GM19468 (cell line): ENCODE measurements around the gene TMEM81.

ENCODE experiments used
- ATAC-seq: cut with Tn5 transposase; IDR thresholded peaks from one replicate; pipeline ENCODE4 v1.9.1; 2021; ENCODE audit warnings: mild to moderate bottlenecking, moderate library complexity, moderate number of reproducible peaks; ENCODE audit not compliant: unreplicated experiment; ENCODE audit errors: extremely low read depth

The TMEM81 gene, protein sequence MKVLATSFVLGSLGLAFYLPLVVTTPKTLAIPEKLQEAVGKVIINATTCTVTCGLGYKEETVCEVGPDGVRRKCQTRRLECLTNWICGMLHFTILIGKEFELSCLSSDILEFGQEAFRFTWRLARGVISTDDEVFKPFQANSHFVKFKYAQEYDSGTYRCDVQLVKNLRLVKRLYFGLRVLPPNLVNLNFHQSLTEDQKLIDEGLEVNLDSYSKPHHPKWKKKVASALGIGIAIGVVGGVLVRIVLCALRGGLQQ

DNA sequence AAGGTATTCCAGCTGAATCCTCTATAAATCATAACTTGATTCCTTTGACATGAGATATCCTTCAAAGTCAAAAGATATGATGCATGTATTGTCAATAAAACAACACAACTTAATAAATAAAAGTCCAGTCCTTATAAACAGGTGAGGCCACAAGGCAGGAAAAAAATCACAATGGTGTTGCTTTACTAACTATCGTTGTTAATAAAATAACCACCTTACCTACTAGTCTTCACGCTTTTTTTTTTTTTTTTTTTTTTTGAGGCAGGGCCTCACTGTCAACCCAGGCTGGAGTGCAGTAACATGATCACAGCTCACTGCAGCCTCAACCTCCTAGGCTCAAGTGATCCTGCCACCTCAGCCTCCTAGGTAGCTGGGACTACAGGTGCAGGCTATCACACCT, at the start of gene TMEM81:
Gene TMEM81 (minus strand): TSS at position 101 of the 400 bp plus-strand sequence. CDS start 140 bp downstream, outside the sequence.
- no peak for ATAC-seq

DNA sequence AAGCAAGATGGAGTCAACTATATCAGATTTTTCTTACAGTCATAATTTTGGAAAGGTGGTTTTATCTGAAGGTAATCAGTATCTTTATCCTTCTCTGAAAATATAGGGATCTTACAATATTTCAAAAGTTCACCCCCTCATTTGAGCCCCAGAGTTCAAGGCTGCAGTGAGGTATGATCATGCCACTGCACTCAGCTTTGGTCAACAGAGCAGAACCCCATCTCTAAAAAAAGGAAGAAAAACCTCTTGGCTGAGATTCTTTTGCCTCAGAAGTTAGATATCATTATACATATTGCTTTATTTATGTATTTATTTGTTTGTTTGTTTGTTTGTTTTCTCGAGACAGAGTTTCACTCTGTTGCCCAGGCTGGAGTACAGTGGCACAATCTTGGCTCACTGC, 49.0 kb upstream of the TMEM81 start:
- no peak for ATAC-seq

DNA sequence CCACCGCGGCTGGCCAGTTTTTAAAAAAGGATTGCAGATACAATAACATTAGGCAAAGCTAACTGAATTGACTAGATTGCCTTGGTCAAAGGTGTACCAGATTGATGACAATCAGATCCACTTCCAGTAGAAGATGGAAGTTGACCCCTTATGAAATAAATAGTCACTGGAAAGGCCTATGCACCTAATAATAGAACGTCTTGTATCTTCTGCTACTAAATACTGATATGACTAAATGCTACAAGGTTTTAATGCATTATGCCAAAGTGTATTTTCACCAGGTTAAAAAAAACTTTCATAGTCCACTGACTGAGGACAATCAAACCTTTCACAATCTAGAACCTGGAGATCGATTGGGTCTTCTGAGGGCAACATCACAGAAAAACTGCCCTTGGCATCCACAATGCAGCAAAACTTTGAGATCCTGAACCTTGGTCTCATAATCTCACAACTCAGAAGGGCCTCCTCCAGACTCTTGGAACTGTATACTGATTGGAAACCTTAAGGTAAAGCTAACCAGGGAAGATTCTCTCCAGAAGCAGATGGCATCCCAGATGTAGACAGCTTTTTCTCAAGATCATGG, 45.3 kb upstream of the TMEM81 start:
- no peak for ATAC-seq

DNA sequence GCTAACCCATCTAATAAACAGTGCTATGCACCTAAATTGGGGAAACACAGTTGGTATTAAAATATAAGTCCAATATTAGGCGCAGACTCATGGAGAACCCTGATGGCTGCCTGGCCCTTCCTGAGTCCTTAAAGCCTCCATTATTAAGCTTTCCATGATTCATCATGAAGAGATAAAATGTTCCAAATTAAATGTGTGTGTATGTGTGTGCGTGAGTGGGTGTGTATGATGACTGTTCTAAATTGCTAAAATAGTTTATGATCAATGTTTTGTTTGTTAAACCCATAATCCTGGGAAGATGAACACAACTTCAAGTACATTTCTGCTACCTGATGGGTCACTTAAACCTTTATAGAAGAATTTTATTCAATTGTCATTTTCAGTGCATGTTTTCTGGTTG, 43.8 kb upstream of the TMEM81 start:
- no peak for ATAC-seq

DNA sequence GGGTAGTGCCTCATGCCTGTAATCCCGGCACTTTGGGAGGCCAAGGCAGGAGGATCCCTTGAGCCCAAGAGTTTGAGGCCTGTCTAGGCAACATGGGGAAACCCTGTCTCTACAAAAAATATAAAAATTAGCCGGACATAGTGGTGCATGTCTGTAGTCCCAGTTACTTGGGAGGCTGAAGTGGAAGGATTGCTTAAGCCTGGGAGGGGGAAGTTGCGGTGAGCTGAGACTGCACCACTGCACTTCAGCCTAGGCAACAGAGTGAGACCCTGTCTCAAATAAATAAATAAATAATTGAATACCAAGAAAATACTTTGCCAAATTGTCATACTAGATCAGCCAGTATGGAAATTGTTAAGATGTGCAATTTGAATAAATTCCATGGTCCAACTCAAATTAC, 43.4 kb upstream of the TMEM81 start:
- ATAC-seq, result no peak

DNA sequence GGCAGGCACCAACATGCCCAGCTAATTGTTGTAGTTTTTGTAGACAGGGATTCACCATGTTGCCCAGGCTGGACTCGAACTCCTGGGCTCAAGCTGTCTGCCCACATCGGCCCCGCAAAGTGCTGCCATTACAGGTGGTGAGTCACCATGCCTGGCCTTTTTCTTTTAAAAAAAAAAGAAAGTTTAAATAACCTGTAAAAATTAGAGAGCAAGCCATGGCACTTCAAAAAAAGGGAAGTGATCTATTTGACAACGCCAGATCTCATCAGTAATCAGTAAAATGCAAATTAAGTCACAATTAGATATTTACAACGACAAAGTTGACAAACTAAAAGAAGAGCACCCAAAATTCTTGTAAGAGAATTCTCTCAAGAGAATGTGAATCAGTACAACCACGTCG, 40.5 kb upstream of the TMEM81 start:
- ATAC-seq, result no peak

DNA sequence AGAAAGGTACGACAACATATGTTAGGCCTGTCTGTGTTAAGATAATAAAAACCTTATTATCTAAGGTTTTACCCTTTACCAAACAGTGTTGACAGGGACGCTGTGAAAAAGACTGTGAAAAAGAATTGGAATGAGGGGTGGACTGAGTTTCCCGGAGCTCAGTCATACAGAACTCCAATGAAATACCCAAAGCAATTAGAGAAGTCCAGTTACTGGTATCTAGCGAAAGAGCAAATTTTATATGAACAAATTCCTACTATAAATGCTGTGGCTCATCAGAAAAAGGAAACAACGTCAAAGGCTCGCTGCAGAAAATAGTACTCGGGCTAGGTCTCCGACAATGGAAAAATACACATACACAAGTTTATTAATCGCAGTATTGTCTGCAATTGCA, 38.2 kb upstream of the TMEM81 start:
- no peak for ATAC-seq

DNA sequence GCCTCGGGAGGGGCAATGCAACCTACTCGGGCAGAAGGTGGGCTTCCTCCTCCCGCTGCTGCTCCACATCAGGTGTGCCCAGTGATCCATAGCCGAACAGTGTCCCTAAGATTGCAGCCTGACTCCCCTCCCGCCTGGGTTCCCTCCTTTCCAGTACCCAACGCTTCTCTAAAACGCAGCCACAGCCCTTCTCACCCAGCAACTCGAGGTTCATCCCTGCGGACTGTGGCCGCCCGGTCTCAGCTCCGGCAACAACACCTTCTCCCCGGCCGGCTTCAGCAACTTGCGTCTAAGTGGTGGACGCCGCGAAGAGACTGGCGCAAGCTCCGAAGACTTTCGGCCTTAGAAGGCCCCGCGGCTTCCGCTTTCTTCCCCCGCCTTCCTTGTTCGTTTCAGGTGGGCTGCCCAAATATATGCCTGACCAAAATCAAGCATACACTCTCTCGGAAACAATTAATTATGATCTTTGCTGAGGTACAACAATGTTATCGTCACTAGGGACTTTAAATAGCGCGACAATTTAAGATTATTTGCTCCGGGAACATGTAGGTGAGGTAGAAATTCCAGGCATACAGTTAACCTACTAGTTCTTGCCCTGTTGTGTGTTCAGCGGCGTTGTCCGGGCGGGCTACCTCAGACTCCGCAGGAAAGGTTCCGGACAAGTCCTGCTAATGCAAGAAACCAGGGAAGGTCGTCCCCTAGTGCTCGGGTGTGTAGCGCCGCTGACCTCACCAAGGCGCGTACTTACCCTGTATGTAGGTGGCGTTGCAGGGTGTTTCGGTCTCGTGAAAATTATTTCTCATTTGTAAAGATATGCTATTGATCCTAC, 37.6 kb upstream of the TMEM81 start, which contains the start of gene RBBP5:
Gene RBBP5 (minus strand): TSS at position 319 of the 829 bp plus-strand sequence. CDS start 105 bp downstream, at position 214.
- peak; percentile 72 for ATAC-seq

DNA sequence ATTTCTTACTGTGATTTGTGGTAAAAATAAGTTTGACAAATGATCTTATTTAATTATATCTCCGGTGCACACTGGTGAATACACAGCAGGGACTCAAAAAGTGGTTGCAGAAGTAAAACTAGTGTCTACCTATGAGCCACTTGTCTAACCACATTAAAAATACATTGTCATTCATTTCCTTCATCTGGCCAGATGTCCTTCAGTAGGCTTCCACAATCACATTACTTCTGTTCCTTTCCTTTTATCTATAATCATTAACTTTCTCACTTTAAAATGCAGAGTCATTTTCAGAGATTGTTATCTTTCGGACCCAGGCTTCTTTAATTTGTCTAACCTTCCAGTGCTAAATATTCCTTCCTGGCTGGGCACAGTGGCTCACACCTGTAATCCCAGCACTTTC, 34.5 kb upstream of the TMEM81 start:
- ATAC-seq, result no peak

DNA sequence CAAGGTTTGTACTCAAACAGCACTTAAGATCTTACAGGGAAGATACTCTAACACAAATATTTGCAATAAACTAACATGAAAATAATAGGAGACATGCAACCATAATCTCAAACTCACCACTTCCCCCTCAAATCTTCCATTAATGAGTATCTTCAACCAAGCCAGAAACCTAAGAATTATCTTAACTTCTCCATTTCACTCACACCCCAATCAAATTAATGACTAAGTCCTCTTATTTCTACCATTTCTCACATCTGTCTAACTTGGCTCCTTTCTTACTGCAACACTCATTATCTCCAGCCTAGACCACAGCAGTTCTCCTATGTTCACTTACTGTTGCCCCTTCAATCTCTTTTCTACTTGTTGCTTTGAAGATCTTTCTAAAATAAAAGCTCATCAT, 27.1 kb upstream of the TMEM81 start:
- no peak for ATAC-seq

DNA sequence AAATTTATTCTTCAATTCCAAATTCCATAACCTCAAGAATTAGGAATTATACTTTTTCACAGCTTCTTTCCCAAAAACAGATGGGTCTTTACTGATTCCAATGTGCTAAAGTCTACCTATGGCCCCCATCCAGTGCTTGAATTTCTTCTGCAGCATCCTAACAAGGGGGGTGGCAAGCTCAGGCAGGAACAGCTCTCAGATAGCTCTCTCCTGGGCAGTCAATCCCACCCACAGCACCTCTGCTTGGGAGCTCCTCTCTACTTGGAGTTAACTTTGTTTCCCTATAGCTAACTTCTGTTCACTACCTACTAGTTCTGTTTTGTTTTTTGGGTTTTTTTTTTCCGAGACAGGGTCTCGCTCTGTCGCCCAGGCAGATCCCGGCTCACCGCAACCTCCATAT, 25.5 kb upstream of the TMEM81 start:
- no peak for ATAC-seq

DNA sequence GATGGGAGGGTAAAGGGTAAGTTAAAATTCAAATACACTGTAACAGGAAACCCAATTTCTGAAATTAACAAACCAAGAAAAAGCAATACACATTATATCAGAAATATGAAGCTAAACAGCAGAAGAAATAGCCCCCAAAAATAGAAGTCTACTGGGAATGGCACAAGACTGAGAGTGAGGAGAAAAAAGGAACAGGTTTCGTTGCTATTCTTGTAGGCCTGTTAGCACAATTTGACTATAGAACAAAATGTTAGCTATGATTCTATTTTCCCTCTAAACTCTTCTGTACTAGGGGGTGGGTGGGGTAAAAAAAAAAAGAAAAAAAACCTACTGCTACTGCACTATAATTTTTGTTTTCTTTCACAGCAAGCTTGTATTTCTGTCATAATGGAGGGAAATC, 25.0 kb upstream of the TMEM81 start:
- ATAC-seq, result no peak

DNA sequence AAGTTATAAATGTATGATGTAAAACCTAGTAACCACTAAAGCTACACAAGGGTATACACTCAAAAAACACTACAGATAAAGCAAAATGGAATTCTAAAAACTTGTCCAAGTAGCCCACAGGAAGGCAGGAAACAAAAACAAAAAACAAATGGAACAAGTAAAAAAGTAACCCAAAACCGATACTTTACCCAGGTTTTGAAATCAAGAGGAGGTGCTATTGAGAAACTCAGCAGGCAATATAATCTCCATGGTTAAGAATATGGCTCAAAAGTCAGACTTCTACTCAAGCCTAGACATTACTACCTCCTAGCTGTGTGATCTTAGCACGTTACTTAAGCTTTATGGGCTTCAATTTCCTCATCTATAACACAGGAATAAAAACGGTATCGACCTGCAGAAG, 24.2 kb upstream of the TMEM81 start:
- no peak for ATAC-seq

DNA sequence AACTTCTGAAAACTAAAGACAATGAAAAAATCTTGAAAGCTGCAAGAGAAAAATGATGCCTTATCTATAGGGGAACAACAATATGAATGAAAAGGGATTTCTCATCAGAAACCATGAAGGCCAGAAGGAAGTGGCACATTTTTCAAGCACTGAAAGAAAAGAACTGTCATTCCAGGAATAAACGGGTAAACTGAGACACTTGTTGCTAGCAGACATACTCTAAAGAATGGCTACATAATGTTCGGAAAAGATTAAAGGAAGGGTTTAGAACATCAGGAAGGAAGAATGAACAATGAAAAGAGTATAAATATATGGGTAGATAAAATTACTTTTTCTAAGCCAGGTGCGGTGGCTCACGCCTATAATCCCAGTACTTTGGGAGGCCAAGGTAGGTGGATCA, 23.1 kb upstream of the TMEM81 start:
- no peak for ATAC-seq

DNA sequence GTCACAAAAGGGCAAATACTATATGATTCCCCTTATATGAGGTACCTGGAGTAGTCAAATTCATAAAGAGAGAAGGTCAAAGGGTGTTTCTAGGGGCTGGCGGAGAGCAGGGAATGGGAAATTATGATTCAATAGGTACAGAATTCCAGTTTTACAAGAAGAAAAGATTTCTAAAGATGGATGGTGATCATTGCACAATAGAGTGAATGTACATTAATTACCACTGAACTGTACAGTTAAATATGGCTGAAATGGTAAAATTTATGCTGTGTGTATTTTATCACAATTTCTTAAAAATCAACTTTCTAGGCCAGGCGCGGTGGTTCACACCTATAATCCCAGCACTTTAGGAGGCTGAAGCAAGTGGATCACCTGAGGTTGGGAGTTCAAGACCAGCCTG, 18.1 kb upstream of the TMEM81 start:
- no peak for ATAC-seq

DNA sequence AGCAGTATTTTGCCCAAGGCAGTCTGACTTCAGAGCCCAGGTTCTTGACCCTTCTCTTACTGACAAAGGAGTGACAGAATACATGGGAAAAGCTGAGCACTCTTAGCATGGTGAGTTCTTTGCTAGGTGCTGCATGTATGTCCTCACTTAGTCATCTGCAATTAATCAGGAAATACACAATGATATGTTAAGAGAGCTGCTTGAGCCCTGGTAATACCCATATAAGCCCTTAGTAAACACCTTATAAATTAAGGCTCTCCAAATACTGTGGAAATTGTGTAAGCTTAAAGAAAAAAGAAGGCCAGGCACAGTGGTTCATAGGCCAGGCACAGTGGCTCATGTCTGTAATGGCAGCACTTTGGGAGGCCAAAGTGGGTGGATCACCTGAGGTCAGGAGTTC, 14.0 kb upstream of the TMEM81 start:
- ATAC-seq, result no peak

DNA sequence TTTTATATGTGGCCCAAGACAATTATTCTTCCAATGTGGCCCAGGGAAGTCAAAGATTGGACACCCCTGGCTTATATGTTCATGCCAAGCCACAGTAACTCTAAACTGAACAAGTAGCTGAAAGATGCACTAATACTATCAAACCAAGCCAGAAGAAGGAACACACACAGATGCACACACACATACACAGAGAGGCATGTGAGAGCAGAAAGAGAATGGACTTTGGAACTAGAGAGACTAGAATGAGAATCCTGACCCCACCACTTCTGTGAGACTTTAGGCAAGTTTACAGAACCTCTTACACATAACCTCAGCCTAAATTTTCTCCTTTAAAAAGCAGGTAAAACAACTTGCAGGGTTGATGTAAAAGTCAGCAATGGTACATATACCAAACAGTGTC, 11.2 kb upstream of the TMEM81 start:
- no peak for ATAC-seq

DNA sequence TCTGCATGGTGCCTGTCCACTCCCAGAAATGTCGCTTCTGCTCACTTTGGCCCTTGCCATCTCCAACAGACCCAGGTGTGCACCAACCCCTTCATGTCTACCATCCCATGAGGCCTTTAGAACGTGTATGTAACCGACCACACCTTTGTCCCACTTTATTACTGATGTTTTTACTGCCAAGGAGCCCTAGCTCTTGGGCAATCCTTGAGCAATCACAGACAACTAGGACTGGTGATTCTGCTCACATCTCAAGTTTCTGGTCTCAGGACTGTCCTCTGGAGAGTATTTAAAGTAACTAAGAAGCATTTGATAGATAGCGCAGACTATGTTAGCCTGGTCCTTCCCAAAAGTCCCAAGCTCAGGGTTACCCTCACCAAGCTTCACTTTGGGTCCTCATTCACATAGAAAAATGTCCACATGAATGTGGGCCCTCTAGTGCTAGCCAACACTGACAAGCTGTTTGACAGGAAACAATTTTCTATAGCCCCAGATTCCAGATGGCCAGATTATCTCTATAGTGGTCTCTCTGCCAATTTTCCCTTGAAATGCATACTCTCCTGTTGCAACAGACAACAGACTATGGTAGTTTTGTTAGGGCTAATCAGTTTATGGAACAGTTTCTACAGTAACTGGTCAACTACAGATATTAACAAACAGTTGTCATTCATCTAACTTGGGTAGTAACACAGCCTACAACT, 6.9 kb upstream of the TMEM81 start:
- no peak for ATAC-seq

DNA sequence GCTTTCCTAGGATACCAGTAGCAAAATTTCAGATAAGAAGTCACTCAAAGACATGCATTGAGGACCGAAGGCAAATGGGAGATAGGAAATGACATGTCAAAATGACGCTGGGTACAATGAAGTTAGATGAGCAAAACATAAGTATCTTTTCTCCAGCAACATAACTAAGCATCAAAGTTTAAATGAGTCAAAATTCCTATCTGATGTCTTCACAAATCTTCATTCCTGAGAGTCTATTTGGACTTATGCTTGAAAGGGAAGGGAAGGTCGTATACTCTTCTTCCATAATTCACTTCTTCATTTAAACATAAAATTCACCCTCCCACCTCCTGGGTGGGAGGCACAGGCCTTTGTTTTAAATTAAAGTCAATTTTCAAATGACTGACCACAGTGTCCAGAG, 4.1 kb upstream of the TMEM81 start:
- no peak for ATAC-seq

DNA sequence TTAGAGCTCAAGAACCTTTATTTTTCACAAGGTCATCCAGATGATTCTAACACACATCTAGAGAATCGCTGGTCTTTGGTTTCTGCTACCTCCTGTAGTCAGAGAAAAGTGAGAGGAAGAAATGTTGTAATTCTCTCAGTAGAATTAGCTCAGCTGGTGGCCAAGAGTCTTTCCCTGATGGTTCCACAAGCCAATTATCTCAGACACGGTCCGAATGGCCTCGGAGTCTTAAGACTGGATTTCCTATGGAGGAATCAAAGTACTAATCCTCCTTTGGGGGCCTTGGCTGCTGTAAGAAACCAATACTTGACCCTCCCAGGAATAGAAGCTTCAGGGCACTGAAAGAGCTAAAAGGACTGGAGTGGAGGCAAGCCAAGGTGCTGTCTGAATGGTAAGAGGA, 1.8 kb downstream of the TMEM81 start:
- no peak for ATAC-seq

DNA sequence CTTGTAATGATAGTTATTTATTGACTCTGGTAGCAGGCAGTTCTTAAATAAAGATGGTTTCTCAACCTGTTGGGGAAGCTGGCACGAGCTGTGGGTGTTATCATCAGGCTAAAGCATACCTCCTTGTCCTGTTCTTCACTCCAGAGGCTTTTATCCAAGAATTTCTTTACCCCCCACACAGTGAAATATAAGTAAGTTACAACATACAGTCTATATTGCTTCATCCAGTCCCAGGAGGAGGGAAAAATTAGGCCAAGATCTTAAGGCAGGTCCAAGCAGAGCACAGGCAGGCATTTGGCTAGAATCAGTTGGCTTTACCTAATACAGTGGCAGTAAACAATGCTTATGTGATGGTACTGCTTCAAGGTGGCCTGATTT, 6.3 kb downstream of the TMEM81 start:
- no peak for ATAC-seq
